GM21526 (cell line): ENCODE measurements around the gene PTDSS2.
"Not testable (repeated sequence)": the region's sequence is repeated elsewhere in the genome, so short reads cannot be mapped to it uniquely, and the experiment has no call there.

ENCODE experiments used
- ATAC-seq: cut with Tn5 transposase; IDR thresholded peaks from one replicate; pipeline ENCODE4 v1.9.1; 2021; ENCODE audit warnings: moderate library complexity; ENCODE audit not compliant: unreplicated experiment, low FRiP score

Gene PTDSS2

DNA sequence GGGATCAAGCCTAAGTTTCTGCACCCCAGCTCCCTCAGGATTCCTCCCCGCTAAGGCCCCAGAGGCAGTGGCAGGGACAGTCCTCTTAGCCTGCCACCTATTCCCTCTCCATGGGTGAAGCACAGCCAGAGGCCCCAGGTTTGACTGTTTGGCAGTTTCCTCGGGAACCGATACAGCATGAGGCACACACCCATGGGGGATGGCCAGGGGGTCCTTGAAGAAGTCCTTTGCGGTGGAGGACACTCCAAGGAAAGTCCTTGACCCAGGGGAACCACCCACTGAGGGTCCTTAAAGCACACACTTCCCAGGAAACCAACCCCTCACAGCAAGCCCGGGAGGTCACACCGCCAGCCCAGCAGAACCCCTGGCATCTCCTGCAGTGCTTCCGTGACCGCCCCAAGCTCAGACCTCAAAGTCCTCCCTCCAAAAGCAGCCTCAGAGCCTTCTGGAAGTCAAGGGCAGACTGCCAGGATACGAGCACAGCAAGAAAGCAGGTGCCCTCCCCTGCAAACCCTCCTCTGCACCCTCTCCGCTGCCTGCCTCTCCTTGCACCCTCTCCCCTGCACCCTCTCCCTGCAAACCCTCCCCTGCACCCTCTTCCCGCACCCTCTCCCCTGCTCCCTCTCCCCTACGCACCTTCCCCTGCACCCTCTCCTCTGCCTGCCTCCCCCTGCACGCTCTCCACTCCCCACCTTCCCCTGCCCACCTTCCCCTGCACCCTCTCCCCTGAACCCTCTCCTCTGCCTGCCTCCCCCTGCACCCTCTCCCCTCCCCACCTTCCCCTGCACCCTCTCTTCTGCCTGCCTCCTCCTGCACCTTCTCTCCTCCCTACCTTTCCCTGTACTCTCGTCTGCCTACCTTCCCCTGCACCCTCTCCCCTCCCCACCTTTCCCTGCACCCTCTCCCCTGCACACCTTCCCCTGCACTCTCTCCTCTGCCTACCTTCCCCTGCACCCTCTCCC, 36.7 kb upstream of the PTDSS2 start:
- ATAC-seq: no peak

GRCh38 chr11:414318-414857, 35.7 kb upstream of the PTDSS2 start:
- no peak for ATAC-seq

DNA sequence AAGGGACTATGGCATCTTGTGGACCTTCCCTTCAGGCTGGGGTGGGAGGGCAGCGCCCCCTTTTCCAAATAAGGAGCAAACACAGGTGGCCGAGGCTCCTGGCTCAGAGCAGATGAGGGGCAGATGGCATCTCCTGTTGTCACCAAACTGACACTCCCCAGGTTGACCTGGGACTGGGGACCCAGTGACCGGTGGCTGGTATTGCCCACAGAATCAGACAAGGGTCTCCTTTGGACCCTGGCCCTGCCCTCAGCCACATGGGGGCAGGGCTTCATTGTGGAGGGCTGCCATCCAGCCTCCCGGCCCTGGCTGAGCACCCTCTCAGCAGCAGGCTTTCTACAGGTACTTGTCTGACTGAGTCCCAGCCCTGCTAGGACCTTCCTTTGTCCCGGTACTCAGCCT, 34.4 kb upstream of the PTDSS2 start:
- ATAC-seq: no peak

GRCh38 chr11:416051-416756, 33.9 kb upstream of the PTDSS2 start:
- no peak for ATAC-seq

DNA sequence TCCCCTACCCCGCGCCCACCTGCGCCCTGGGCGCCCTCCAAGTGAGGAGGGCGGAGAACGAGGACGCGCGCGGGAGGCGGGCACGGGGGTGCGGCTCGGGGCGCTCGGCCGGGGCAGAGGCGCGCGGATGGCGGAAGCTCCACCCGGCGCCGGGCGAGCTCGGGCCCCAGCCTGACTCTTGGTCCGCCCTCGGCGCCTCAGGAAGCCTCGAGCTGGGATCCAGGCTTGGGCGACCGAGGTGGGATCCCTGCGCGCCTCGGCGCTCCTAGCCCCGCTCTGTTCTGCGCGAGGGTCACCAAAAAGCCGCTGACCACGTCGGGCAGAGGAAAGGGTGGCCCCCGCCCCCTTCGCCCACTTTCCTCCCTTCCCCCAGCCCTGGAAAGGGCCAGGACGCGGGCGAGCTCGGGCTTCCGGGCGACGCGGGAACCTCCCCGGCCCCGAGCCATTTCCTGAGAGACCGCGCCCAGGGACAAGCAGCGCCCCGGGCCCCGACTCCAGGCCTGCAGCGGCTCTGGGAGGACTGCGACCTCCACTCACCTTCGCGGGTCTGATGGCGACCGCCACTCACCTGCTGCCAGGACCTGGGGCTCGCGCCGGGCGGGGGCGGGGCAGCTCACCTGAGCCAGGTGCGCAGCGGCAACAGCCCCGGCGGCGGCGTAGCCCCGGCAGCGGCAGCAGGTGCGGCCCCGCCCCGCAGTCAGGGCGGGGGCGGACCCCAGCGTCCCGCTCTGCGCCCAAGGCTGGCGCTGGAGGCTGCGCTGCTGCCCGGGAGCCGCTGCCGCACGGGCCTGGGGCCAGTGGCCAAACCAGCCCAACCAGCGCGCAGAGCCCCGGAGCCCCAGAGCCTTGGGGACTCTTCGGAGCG, 33.1 kb upstream of the PTDSS2 start:
- no peak for ATAC-seq

DNA sequence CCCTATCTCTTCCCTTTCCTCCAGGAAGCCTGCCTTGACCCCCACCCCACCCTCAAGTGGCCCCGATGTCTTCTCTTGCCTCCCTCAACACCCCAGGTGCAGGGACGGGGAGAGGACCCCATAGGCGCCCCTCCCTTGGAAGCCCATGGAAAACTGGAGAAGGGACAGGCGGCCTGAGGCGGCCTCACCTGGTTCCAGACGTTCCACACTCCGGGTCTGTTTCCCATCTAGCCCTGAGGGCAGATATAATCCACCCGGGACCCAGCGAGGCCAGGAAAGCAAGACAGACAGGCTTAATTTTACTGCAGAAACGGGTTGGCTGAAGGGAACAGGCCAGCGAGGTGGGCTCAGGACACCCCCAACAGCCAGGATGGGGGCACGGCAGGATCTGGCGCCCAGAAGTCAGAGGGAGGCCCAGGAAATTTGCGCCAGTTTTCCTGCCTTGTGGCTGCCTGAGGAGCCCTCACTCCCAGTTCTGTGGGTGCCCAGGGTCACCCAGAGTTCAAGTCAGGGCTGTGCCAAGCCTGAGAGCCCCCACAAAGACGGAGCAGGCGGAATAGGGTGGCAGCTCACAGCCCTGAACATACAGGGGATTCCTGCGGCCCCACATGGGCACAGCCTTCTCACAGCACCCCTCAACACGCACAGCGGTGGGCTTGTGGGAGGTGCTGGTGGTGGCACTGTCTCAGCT, 32.3 kb upstream of the PTDSS2 start:
- no peak for ATAC-seq

DNA sequence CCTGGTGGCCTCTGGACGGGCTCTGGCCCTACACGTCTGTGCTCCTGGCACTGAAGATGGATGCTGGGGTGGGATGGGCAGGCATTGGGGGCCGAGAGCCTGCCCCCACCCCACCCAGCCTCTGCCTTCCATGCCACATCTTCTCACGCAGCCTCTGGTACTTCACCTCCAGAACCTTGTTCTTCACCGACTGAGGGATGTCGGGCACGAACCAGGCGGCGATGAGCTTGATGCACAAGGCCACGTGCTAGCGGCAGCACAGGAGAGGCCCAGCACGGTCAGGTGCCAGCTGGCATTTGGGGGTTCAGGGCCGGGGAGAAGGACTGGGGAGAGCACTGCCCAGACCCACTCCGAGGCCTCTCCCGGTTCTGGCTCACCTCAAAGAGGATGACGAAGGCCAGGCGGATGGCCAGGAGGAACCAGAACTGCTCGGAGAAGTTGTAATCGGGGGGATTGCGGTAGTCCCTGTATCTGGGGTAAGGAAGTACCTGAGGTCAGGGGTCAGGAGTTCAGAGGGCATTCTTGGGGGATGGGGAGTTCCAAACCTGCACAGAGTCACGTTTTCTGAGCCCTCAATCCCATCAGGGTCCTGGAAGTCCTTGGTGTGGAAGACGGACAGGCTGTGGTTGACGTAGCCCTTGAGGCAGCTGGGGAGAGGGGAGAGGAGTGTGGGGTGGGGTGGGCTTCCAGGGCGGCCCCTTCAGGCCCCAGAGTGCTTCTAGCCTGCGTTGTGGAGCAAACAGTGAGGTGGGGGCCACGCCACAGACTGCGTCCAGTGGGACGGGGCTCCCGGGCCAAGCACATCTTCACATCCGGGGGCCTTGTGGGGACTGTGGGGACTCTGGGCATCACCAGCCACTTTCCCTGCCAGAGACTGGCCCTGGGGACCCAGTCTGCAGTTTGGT, 31.5 kb upstream of the PTDSS2 start:
- no peak for ATAC-seq

DNA sequence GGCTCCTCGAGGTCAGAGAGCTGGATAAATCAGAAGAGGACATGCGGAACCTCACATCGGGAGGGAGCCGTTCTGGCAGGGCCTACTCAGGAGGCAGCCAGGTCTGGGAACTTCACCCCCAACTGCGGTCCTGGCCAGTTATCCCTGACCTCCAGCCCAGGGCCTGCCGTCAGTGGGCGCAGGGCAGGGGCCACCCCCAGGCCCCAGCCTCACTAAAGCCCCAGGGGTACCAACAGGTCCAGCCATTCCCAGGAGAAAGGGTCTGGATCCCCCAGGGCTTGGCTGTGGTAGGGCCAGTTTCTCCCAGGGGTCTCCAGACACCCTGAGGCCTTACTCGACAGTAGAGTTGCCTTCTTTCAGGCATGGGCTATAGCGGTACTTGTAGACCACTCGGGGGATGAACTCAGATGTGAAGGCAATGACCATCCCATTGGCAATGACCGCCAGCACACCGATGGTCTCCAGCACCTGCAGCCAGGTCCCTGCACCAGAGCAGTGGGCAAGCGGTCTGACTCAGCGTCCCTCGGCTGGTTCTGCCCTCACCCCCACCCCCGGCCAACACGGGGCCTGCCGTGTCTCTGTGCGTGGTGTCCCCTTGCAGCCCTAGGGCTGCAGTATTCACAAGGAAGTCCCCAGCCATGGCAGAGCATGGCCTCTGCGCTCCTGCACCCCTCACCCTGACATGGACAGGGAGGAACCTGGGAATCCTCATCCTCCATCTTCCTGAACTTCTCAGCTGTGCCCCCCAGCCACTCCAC, 30.7 kb upstream of the PTDSS2 start:
- no peak for ATAC-seq

GRCh38 chr11:420054-420910, 29.8 kb upstream of the PTDSS2 start:
- no peak for ATAC-seq

GRCh38 chr11:420911-421321, 29.2 kb upstream of the PTDSS2 start:
- ATAC-seq: no peak

- no peak for ATAC-seq
Measured at GRCh38 chr11:422249-422656, 27.8 kb upstream of the PTDSS2 start.

GRCh38 chr11:424232-424631, 25.8 kb upstream of the PTDSS2 start:
- ATAC-seq: no peak

DNA sequence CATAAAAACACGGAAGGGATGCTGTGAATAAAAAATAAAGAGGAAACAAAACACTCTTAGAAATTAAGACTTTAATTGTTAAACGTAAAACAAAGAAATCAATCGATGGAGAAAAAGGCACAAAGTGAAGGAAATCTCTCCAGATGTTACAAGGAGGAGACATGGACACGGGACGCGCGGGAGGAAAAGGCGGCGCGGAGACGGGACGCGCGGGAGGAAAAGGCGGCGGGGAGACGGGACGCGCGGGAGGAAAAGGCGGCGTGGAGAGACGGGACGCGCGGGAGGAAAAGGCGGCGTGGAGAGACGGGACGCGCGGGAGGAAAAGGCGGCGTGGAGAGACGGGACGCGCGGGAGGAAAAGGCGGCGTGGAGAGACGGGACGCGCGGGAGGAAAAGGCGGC, 25.3 kb upstream of the PTDSS2 start:
- not testable (repeated sequence) for ATAC-seq

DNA sequence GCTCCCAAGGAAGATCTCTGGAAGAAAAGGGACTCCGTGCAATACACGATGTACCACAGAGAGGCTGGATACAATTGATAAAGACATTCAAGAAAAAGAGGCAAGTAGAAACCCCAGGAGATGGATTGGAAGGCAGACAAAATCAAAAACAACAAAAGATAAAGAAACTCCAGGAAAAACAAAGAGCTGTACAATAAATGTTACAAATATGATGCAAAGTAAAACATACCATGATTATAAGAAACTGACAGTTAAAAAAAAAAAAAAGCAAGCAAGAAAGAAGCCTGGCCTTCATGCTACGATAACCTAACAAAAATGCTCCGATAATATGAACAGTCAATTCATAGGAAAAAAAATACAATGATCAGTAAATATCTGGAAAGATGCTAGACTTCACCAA, 24.8 kb upstream of the PTDSS2 start:
- ATAC-seq: no peak

DNA sequence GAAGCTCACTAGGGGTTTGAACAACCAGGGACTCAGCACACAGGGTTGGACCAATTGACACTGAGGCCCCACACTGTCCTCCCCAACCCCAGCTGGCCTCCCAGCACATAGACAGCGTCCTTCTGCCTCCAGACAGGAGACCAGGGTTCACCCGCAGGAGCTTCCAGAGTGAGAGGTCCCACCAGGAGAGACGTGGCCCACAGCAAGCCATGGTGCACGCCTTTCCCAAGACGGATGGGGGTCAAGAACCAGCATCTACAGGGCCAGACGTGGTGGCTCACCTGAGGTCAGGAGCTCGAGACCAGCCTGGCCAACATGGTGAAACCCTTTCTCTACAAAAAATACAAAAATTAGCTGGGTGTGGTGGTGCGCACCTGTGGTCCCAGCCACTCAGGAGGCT, 23.2 kb upstream of the PTDSS2 start:
- ATAC-seq: no peak

DNA sequence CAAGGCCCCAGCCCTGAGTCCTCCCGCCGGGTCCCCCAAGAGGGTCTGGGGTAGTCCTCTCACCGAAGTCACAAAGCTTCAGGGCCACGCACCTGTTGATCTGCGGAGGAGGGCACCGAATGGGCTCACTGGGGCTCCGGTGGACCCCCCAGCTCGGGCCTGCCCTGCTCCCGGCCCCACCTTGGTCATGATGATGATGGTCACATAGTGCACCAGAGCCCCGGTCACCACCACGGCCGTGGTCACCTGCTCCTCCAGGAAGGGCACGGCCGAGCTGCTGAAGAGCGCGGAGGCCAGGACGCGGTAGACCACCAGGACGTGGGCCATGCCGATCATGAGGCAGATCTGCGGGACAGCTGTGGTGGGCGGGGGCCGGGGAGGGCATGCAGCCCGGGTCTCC, 21.8 kb upstream of the PTDSS2 start:
- ATAC-seq: no peak

GRCh38 chr11:429391-429790, 20.7 kb upstream of the PTDSS2 start:
- ATAC-seq: no peak
